Ishikawa (cell line): ENCODE measurements around the gene BID.

Source experiments
- CEBPB ChIP-seq: IDR thresholded peaks from 2 replicates; pipeline ENCODE4 v1.6.1; 2012
- CREB1 ChIP-seq: IDR thresholded peaks from 2 replicates; pipeline ENCODE4 v1.6.1; 2012; ENCODE audit warnings: low read depth
- EGR1 ChIP-seq: IDR thresholded peaks from 2 replicates; pipeline ENCODE4 v1.6.1; 2012
- EP300 ChIP-seq: IDR thresholded peaks from 2 replicates; pipeline ENCODE4 v1.6.1; 2012; ENCODE audit warnings: borderline replicate concordance
- FOXM1 ChIP-seq: IDR thresholded peaks from 2 replicates; pipeline ENCODE4 v1.6.1; 2012; ENCODE audit warnings: low read depth, borderline replicate concordance
- NFIC ChIP-seq: IDR thresholded peaks from 2 replicates; pipeline ENCODE4 v1.6.1; 2012
- RAD21 ChIP-seq: IDR thresholded peaks from 2 replicates; pipeline ENCODE4 v1.6.1; 2012; ENCODE audit warnings: low read depth
- TCF12 ChIP-seq: IDR thresholded peaks from 2 replicates; pipeline ENCODE4 v1.6.1; 2012; ENCODE audit warnings: low read depth
- TEAD4 ChIP-seq: IDR thresholded peaks from 2 replicates; pipeline ENCODE4 v1.6.1; 2012
- YY1 ChIP-seq: IDR thresholded peaks from 2 replicates; pipeline ENCODE4 v1.6.1; 2012; ENCODE audit warnings: low read depth
- ZBTB7A ChIP-seq: IDR thresholded peaks from 2 replicates; pipeline ENCODE4 v1.6.1; 2012; ENCODE audit warnings: low read depth
- TF ChIP-seq, protein P1 (sequence below): IDR thresholded peaks from 2 replicates; pipeline ENCODE4 v1.6.1; 2012
- TF ChIP-seq, protein P2 (sequence below): IDR thresholded peaks from 2 replicates; pipeline ENCODE4 v1.6.1; 2012; ENCODE audit warnings: low read depth, mild to moderate bottlenecking
- TF ChIP-seq, protein P3 (sequence below): IDR thresholded peaks from 2 replicates; pipeline ENCODE4 v1.6.1; 2012

Gene BID

DNA sequence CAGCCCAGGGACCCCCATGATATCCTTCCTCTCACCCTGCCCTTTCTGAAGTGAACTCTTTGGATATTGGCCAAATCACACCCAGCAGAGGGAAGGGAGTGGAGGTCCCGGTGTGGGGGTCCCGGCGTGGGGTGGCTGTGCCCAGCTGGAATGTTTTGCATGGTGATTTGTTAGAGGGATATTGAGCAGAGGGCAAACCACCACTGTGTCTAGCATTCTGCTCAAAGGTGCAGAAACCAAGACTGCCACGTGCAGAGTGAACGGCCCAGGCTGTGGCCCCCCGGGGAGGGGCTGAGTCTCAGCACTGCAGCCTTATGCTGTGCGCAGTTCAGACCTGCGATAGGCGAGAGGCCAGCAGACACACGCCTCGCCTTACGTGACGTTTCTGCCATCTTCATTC lies 7.9 kb upstream of the BID start:
- TF ChIP-seq TEAD4 = no peak
- no peak for TF ChIP-seq FOXM1
- TF ChIP-seq, protein P1, sequence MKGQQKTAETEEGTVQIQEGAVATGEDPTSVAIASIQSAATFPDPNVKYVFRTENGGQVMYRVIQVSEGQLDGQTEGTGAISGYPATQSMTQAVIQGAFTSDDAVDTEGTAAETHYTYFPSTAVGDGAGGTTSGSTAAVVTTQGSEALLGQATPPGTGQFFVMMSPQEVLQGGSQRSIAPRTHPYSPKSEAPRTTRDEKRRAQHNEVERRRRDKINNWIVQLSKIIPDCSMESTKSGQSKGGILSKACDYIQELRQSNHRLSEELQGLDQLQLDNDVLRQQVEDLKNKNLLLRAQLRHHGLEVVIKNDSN = no peak
- TF ChIP-seq CREB1 = no peak
- TF ChIP-seq, protein P2, sequence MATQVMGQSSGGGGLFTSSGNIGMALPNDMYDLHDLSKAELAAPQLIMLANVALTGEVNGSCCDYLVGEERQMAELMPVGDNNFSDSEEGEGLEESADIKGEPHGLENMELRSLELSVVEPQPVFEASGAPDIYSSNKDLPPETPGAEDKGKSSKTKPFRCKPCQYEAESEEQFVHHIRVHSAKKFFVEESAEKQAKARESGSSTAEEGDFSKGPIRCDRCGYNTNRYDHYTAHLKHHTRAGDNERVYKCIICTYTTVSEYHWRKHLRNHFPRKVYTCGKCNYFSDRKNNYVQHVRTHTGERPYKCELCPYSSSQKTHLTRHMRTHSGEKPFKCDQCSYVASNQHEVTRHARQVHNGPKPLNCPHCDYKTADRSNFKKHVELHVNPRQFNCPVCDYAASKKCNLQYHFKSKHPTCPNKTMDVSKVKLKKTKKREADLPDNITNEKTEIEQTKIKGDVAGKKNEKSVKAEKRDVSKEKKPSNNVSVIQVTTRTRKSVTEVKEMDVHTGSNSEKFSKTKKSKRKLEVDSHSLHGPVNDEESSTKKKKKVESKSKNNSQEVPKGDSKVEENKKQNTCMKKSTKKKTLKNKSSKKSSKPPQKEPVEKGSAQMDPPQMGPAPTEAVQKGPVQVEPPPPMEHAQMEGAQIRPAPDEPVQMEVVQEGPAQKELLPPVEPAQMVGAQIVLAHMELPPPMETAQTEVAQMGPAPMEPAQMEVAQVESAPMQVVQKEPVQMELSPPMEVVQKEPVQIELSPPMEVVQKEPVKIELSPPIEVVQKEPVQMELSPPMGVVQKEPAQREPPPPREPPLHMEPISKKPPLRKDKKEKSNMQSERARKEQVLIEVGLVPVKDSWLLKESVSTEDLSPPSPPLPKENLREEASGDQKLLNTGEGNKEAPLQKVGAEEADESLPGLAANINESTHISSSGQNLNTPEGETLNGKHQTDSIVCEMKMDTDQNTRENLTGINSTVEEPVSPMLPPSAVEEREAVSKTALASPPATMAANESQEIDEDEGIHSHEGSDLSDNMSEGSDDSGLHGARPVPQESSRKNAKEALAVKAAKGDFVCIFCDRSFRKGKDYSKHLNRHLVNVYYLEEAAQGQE = no peak
- no peak for TF ChIP-seq YY1
- no peak for TF ChIP-seq EGR1
- no peak for TF ChIP-seq NFIC
- no peak for TF ChIP-seq CEBPB

DNA sequence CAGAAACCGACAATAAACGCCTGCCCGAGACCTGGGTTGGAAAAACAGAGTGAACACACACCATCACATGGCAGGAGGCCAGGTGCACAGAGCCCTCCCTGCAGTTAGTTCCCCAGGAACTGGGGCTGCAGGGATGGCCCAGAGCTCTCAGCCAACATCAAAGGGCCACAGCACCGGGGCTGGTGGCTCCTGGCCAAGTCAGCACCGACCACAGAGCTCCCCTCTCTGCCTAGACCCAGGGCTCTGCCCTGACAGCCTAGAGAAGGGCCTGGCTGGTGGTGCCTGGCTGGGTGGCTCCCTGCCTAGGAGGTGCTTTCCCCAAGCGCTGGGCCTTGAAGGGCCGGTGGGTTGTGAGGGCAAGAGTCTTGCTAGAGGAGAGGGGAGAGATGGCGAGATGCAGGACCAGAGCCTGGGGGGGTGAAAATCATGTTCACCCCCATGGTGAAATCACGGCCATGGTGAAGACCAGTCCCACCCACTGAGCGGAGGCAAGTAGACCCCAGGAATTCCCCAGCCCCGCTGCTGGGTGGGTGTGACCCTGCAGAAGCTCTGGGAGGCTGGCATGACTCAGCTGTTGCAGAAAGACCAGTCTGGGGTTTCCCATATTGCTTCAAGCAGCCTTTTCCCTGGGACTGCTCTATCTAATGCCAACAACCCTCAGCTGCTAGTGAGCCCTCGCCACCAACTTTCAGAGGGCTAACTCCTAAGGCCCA lies 7.2 kb upstream of the BID start:
- TF ChIP-seq CREB1 = no peak
- TF ChIP-seq, protein P3, sequence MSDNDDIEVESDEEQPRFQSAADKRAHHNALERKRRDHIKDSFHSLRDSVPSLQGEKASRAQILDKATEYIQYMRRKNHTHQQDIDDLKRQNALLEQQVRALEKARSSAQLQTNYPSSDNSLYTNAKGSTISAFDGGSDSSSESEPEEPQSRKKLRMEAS = no peak
- TF ChIP-seq, protein P1 = no peak
- TF ChIP-seq, protein P2 = no peak
- TF ChIP-seq EGR1 = no peak

DNA sequence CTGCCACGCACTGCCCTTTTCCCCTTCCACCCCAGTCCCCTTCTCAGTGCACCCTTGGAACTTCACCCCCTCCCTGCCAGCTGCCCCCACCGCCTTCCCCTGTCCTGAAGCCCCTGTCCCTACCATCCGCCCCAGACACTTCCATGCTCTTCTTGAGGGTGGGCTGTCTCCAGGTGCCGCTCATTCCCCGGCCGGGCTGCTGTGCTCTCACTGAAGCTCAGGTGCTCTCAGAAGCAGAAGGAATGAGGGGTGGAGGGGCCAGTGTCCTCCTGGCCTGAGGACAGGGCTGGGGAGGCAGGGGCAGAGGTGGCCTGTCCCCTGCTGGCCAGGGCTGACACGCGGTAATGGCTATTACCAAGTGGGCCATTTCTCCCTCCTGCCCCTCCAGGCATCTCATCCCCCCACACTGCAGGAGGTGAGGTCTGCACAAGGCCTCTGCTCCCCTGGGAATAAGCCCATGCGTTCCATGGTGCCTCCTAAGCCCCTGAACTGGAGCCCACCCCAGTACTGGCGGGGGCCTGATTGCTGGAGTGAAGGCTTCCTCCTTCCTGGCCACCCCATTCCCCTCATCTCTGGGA lies 6.6 kb upstream of the BID start:
- no peak for TF ChIP-seq ZBTB7A
- TF ChIP-seq YY1 = no peak
- TF ChIP-seq, protein P1 = no peak
- no peak for TF ChIP-seq CREB1
- no peak for TF ChIP-seq TCF12
- TF ChIP-seq, protein P3 = no peak
- TF ChIP-seq TEAD4 = no peak
- TF ChIP-seq, protein P2 = no peak
- TF ChIP-seq RAD21 = no peak
- no peak for TF ChIP-seq EP300

DNA sequence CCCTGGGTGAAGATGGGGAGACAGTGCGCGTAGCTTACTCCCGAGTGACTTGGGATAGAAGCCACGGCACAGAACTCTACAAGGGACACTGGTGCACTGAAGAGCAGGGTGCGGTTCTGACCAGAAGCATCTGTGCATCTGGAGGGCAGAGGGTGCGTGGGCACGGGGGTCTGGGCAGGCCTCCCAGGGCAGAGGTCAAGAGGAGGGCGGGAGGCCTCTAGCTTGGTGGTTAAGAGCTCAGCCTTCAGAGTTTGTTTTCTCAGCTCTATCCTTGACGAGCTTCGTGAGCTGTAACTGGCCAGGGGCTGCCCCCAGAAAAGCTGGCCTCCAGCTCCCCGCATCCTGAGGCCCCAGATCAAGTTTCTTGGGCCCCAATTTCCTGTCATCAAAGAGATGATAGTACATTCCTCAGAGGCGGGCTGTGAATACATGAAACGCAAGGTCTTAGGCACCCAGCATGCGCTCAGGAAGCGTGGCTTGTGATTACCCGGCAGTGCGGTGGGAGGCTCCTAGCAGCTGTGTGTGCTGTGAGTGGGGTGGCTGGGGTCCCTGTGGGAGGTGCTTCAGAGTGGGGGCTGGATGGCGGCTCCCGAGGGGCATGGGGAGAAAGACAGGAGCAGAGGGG lies 6.0 kb upstream of the BID start:
- TF ChIP-seq FOXM1 (no peak), NFIC (no peak), CREB1 (no peak), EGR1 (no peak)
